NCI-H748 (cell line): Measurements from ENCODE around the gene SMOC2.

ENCODE experiments used
- DNase-seq: peaks from one replicate; lab custom pipeline; 2025; ENCODE audit not compliant: unreplicated experiment; lab: John Stamatoyannopoulos, UW

Gene SMOC2

DNA sequence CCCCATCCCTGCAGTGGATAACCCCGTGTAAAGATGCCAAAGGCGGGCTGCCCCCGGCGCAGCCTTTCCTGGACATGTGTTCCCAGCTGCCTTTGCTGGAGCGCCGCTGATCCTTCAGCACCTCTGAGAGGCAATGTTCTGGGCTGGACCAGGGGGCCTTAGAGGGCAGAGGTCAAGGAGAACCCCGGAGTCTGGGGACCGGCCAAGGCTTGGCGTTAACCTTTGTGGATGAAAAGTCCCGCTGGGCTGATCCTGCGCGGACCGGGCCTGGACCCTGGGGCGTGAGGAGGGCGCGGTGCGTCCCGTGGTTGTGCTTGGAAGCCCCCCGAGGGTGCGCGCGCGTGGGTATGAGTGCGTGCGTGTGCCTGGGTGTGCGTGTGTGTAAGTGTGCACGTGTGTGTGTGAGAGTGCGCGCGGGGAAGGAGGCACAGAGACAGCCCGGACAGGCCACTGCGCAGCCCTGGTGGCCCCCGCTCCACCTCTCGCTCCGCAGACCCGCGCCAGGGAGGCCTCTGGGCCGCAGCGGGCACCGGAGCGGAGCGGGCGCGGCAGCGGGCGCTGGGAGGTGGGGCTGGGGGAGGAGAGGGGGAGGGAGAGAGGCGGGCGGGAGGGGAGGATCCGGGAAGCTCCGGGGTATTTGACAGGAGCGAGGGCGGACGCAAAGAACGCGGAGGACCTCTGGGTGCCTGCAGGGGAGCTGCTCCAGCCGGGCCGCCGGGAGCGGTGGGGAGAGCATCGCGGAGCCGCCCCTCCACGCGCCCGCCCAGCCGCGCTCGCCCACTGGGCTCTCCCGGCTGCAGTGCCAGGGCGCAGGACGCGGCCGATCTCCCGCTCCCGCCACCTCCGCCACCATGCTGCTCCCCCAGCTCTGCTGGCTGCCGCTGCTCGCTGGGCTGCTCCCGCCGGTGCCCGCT, at the start of gene SMOC2:
Gene SMOC2 (plus strand): TSS at position 665 of the 914 bp plus-strand sequence. CDS start 187 bp downstream, at position 852.
- peak; percentile 82 for DNase-seq

DNA sequence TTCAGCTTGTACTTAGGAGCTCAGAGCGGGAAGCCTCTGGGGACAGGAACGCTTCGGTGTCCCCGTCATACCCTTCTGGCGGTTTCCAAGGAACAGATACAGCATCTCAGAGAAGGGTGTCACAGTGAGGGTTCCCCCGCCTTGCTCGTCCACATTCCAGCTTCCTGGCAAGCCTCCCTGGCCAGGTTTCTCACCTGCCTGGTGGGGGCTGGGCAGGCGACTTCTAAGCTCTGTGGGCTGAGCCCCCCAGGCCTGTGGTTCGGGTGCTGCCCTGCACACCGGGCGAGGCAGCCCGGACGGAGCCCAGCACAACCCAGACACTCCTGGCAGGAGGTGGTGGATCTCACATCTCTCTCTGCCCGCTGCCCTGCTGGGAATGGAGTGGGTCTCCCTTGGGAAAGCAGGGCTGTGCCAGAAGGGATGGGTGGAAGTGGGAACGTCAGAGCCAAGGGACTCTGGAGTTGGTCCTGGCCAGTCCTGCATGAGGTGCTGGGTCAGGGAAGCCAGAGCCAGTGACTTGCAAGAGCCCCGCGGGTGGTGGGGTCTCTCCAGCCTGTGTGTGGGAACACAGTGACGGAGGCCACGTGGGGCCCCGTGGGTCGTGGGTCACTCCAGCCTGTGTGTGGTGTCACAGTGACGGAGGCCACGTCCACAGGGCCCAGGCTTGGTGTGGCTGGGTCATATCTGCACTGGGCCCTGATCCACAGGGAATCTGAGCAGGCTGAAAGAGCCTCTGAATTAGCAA, 47.7 kb upstream of the SMOC2 start:
- no peak for DNase-seq

- DNase-seq = no peak
These were observed 46.4 kb upstream of the SMOC2 start for GRCh38 chr6:168394606-168395005.

GRCh38 chr6:168395983-168396382, 45.0 kb upstream of the SMOC2 start:
- DNase-seq = no peak

DNA sequence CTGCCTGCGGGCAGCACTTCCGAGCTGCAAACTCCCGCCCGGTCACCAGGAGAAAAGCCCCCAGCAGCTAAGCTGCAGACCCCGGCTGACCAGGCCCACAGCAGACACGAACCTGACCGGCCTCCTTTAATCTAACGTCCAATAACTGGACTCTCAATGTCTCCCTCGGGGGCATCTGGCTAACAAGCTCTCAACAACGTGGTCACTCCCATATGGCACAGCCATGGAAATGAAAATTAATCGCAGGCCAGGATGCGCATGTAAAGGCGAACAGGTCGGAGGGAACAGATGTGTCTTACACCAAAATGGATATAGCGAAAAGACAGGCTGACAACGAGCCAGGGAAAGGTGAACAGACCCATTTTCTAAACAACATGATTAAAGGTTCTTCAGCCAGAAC, 44.4 kb upstream of the SMOC2 start:
- DNase-seq = no peak

GRCh38 chr6:168397012-168397411, 44.0 kb upstream of the SMOC2 start:
- no peak for DNase-seq

GRCh38 chr6:168400037-168400436, 40.9 kb upstream of the SMOC2 start:
- no peak for DNase-seq

GRCh38 chr6:168403370-168404005, 37.5 kb upstream of the SMOC2 start:
- DNase-seq = no peak

DNA sequence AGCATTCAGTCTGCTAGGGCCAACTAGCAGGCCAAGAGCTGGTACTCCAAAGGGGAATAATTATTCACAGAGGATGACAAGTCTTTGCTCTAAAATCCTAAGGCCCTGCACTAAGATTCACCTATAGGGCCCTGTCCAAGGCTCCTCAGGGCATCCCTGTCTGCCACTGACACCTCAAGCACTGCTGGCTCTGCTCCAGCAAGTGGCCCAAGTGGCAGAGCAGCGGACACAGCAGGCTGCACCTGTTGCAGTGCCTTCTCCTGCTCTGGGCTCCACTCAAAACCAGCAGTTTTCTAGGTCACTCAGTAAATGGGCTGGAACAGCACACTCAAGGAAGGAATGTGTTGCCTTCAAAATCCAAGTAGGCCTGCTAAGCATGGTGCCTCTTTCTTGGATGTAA, 36.4 kb upstream of the SMOC2 start:
- no peak for DNase-seq

DNA sequence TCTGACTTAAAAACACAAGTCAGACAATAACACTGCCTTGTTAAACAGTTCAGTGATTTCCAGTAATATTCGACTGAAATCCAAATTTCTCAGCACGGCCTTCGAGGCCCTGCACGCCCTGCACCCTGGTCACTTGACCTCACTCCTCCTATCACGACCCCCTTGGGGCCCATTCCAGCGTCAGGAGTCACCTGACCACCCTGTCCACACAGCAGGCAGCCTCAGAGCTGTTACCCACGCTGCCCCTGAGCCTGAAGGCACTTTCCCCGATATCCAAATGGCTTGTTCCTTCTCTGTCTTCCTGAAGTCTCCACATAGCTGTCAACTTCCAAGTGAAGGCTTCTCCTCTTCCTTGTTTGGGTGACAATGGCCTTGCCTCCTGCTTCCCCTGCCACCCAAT, 33.1 kb upstream of the SMOC2 start:
- no peak for DNase-seq

GRCh38 chr6:168408504-168409136, 32.4 kb upstream of the SMOC2 start:
- DNase-seq = peak; percentile 63

DNA sequence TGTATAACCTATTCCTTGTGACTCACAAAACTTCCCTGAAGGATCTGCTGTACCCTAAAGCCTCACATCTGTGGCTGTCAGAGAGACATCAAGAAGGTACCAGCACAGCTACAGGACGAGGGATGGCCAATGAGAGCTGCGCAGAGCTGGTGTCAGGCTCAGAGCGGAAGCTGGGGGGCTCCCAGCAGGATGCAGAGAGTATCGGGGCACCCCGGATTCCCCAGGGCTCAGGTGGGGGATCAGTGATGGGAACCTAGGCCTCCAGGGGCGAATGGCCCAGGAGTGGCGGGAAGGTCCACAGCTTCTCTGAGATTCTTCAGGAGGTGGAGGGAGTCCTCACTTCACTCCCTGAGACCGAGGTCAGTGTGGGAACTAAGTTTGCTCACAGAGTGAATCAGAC, 30.9 kb upstream of the SMOC2 start:
- DNase-seq = no peak

DNA sequence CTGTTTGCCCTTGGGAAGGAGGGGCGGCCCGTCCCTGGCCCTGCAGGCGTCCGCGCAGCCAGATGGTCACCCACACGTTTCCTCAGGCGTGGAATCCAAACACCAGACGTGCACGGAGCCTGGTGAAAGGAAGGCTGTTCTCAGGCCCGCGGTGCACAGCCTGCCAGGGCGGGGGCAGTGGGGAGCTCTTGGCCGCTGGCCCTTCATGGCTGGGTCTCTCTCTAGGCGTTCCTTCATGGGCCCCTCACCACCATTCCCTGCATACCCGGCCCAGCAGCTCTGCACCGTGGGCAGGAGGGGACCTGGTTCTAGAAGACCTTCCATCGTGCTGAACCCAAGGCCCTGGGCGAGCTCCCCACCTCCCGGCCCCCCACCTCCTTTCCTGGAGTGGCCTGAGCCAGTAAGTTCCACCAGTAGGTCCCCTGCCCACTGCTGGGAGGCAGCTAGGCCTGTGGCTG, 30.4 kb upstream of the SMOC2 start:
- DNase-seq = no peak

GRCh38 chr6:168411130-168411529, 29.9 kb upstream of the SMOC2 start:
- DNase-seq = no peak

GRCh38 chr6:168411793-168412192, 29.2 kb upstream of the SMOC2 start:
- DNase-seq = no peak

- DNase-seq = no peak
These were observed 28.5 kb upstream of the SMOC2 start for GRCh38 chr6:168412456-168412855.

DNA sequence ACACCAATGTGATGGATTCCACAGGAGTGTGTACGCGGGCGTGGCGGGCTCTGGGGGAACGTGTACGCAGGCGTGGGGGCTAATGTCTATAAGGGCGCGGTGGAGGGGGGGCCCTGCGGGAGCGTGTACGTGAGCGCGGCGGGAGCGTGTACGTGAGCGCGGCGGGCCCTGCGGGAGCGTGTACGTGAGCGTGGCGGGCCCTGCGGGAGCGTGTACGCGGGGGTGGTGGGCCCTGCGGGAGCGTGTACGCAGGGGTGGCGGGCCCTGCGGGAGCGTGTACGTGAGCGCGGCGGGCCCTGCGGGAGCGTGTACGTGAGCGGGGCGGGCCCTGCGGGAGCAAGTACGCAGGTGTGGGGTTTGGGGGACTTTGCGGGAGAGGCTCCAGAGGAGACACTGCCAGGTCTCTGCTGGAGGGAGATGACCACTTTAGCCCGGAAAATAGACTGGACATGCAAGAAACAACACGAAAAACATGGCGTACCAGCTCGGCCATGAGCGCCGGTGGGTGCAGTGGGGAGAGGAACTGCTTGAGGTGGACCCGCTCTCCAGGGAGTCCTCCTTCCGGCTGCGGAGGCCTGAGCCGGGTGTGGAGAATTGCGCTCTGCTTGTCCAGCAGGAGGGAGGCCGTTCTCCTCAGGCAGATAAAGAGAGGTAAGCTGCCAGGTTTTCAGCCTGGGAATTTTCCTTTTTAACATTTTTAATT, 27.8 kb upstream of the SMOC2 start:
- DNase-seq = no peak

- DNase-seq = no peak
These were observed 27.1 kb upstream of the SMOC2 start for GRCh38 chr6:168413856-168414255.

DNA sequence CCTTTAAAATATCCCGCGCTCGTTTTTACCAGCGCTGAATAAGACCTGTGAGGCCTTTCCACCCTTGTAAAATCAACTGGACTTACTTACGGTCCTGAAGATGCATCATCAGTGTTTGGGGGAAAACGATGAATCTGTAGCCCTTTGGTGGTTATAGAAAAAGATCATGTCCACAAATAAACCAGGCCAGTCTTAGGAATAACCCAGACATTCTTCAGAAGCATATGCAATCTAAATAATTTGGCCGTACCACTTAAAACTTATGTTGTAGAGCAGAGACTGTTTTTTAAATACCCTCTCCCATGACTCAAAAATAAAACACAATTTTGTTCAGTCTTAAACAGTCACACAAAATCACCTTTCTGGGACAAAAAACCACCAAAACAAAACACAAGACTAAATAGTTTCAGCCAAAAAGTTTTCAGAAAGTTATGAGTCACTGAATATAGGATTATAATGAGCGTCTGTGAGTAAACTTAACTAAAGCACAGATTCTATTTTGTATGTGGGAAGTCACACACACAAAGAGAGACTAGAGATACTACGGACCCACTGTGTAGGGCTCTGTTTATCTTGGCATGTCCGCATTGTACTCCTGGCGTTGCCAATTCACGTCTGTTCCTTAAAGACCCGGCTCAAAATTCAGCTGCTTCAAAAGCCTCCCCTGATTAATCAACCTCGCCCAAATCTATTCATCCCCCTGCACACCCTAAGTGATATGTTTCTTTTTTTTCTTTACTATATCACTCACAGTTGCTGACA, 26.5 kb upstream of the SMOC2 start:
- peak; percentile 10 for DNase-seq
